Midbrain (tissue), 1 donor: Measurements from ENCODE around the gene IQSEC1.

ENCODE experiments used
- DNase-seq: peaks from one replicate; lab custom pipeline; 2025; lab: John Stamatoyannopoulos, UW

The IQSEC1 gene

GRCh38 chr3:12999147-13000140 is 73.8 kb downstream of the IQSEC1 start:
- DNase-seq: peak; percentile 52

GRCh38 chr3:12998648-12999047 is 74.6 kb downstream of the IQSEC1 start:
- DNase-seq: no peak

- no peak for DNase-seq
Measured at GRCh38 chr3:12997387-12997786, 75.8 kb downstream of the IQSEC1 start.

- no peak for DNase-seq
Measured at GRCh38 chr3:12996181-12996506, 77.1 kb downstream of the IQSEC1 start.

- no peak for DNase-seq
Measured at GRCh38 chr3:12995389-12996180, 77.6 kb downstream of the IQSEC1 start.

- peak; percentile 88 for DNase-seq
Measured at GRCh38 chr3:12994607-12995388, 78.4 kb downstream of the IQSEC1 start.

- peak; percentile 10 for DNase-seq
Measured at GRCh38 chr3:12994357-12994606, 78.9 kb downstream of the IQSEC1 start.

GRCh38 chr3:12993517-12994356 is 79.5 kb downstream of the IQSEC1 start:
- DNase-seq: no peak

GRCh38 chr3:12992629-12993516 is 80.4 kb downstream of the IQSEC1 start:
- DNase-seq: no peak

GRCh38 chr3:12991861-12992281 is 81.4 kb downstream of the IQSEC1 start:
- DNase-seq: no peak

GRCh38 chr3:12991481-12991837 is 81.8 kb downstream of the IQSEC1 start:
- no peak for DNase-seq

GRCh38 chr3:12990781-12991480 is 82.3 kb downstream of the IQSEC1 start:
- no peak for DNase-seq

- DNase-seq: no peak
Measured at GRCh38 chr3:12990306-12990705, 82.9 kb downstream of the IQSEC1 start.

GRCh38 chr3:12988728-12989454 is 84.3 kb downstream of the IQSEC1 start:
- no peak for DNase-seq

- DNase-seq: no peak
Measured at GRCh38 chr3:12987602-12988001, 85.6 kb downstream of the IQSEC1 start.

- DNase-seq: no peak
Measured at GRCh38 chr3:12986986-12987385, 86.2 kb downstream of the IQSEC1 start.

GRCh38 chr3:12986521-12986920 is 86.7 kb downstream of the IQSEC1 start:
- no peak for DNase-seq

GRCh38 chr3:12986031-12986430 is 87.2 kb downstream of the IQSEC1 start:
- DNase-seq: no peak

GRCh38 chr3:12985148-12985547 is 88.1 kb downstream of the IQSEC1 start:
- no peak for DNase-seq
